C4-2B (cell line): ENCODE measurements around the gene TPGS2.
A peak's percentile ranks its signal among the peaks of the same experiment; 100 is the strongest.
"Not testable (repeated sequence)": the region's sequence is repeated elsewhere in the genome, so short reads cannot be mapped to it uniquely, and the experiment has no call there.

Experiments
- H3K27ac ChIP-seq: fragments of 450-650 bp; 2 replicates; pipeline ENCODE4 v1.5.1; 2017
- CTCF ChIP-seq: fragments of 450-650 bp; conservative IDR thresholded peaks from 2 replicates; pipeline ENCODE4 v1.5.1; 2017; ENCODE audit warnings: mild to moderate bottlenecking
- ZFX ChIP-seq: fragments of 450-650 bp; IDR thresholded peaks from 2 replicates; pipeline ENCODE4 v1.6.1; 2017

TPGS2 gene

DNA sequence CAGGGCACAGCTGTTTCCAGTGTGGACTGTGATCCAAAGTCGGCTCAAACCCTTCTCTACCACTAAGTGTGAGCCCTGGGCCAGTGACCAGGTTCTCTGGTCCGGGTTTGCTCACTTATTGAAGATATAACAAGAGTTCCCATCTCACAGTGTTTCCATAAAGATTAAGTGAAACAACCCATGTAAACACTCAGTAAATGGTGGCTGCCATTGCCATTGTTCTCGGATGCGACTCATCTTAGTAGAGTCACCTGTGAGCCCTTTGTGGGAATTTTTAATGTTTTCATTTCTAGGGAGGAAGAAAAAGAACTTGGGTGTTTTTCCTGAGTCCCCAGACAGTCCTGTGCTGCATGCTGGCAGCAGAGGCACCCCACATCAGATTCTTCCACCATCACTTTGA lies 53.4 kb downstream of the TPGS2 start:
- no peak for TF ChIP-seq ZFX
- TF ChIP-seq CTCF: no peak
- no peak overlapping the region for H3K27ac ChIP-seq

- TF ChIP-seq CTCF (no peak), ZFX (no peak)
- no peak overlapping the region for H3K27ac ChIP-seq
These were observed 56.5 kb downstream of the TPGS2 start for GRCh38 chr18:36772241-36772723.

- no peak for TF ChIP-seq CTCF
- no peak for TF ChIP-seq ZFX
- no peak overlapping the region for H3K27ac ChIP-seq
These were observed 57.6 kb downstream of the TPGS2 start for GRCh38 chr18:36771245-36771644.

DNA sequence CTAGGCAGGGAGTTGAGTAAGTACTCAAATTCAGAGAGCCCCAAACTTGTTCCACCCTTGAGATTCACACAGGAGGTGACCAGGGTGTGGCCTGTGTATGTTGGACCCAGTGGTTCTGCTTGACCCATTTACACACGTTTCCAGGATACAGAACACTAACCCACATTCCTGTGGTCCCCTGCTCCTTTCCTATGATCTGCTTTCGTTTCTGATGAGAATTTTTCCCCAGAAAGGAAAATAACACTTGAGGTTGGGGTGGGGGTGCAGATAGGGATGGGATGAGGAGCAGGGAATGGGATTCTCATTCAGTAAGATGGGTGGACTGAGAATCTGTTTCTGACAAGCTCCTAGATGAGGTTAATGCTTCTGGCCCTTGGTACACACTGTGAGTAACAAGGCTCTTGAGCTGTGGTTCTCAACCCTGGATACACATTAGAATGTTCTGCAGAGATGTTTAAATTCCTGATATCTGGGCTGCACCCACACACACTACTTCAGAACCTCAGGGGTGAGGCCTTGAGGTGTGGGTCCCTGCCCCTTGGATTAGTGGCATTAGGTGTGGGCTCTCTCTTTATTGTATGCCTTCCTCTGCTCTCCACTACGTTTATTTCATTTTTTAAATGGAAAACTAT lies 58.4 kb downstream of the TPGS2 start:
- TF ChIP-seq ZFX: no peak
- TF ChIP-seq CTCF: no peak
- H3K27ac ChIP-seq: no peak overlapping the region

GRCh38 chr18:36769611-36770314 lies 59.0 kb downstream of the TPGS2 start:
- H3K27ac ChIP-seq: no peak overlapping the region
- TF ChIP-seq CTCF (peak; percentile 61), ZFX (no peak)

DNA sequence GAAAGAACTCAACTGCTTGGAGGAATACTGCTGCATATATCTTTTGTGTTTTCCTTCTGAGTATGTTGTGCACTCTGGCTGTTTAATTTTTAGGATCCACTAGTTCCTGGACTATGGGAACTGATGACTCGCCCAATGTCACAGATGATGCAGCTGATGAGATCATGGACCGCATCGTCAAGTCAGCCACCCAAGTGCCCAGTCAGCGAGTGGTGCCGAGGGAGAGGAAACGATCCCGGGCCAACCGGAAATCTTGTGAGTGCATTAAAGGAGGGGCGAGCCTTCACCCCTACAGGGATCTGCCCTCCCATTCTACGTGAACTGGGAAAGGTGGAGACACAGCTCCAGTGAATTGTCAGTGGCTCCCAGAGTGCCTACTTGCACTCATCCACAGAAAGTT lies 59.6 kb downstream of the TPGS2 start:
- TF ChIP-seq ZFX (no peak), CTCF (no peak)
- H3K27ac ChIP-seq: no peak overlapping the region

DNA sequence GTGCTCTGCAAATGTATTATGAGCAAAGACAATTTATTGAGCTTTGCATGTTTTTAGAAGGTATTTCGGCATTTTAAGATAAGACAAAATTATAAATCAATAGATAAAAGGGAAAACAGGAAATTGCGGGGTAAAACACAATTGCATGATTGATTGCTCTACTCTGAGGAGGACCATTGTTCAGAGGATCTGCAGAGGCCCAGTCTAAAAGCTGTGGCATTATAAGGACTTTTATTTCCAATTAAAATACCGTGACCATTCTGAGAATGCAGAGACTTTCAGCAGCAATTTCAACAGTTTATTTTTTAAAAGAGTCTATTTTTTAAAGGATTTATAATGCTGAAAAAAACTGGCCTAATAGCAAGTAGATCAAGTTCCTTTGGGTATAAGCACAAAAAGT lies 62.0 kb downstream of the TPGS2 start:
- no peak for TF ChIP-seq CTCF
- no peak for TF ChIP-seq ZFX
- H3K27ac ChIP-seq: no peak overlapping the region

- H3K27ac ChIP-seq: not testable (repeated sequence)
These were observed 65.8 kb downstream of the TPGS2 start for GRCh38 chr18:36762965-36763364.
